Bronchial epithelial cell (primary cell): Measurements from ENCODE around the gene ZNF521. TPM values are rescaled to one million over a fixed set of nuclear protein-coding genes. Genes with fewer than 3 reads are reported as not detected.

Experiments used
- DNase-seq: peaks from one replicate; pipeline ENCODE4 v3.0.0-alpha.2; 2010; ENCODE audit warnings: low read depth
- FAIRE-seq: peaks from 2 replicates; lab custom pipeline; 2011; peaks lifted over from hg19 to GRCh38; lab: Jason Lieb, UNC
- H3K27me3 ChIP-seq: 2 replicates; pipeline ENCODE4 v1.5.1; 2011; ENCODE audit warnings: low read length; ENCODE audit not compliant: control insufficient read depth, insufficient read depth
- H3K36me3 ChIP-seq: 2 replicates; pipeline ENCODE4 v1.5.1; 2011; ENCODE audit warnings: low read length; ENCODE audit not compliant: control insufficient read depth, insufficient read depth
- H3K4me3 ChIP-seq: 2 replicates; pipeline ENCODE4 v1.5.1; 2011; ENCODE audit warnings: mild to moderate bottlenecking, low read depth, low read length, control low read depth
- total RNA-seq: library from RNA; depleted of rRNA; stranded (reverse); fragments of >200 nt; gene quantifications from 2 replicates; pipeline ENCODE4 v1.2.1, GENCODE V29; 2014
- TF ChIP-seq, protein P1 (sequence below): IDR thresholded peaks from 2 replicates; pipeline ENCODE4 v1.5.1; 2011; ENCODE audit warnings: mild to moderate bottlenecking, moderate library complexity, low read length, control low read depth, inconsistent platforms; ENCODE audit not compliant: insufficient read depth, severe bottlenecking

ZNF521 gene
- total RNA-seq, 1 donor from 2014 or later: 0.53 TPM

GRCh38 chr18:25113566-25113965 is 238.4 kb downstream of the ZNF521 start:
- Histone ChIP-seq H3K4me3 (no peak overlapping the region), H3K36me3 (no peaks in the 10 kb centered on the region), H3K27me3 (no peaks in the 10 kb centered on the region)
- FAIRE-seq (no peak), DNase-seq (no peak)
- TF ChIP-seq, protein P1, sequence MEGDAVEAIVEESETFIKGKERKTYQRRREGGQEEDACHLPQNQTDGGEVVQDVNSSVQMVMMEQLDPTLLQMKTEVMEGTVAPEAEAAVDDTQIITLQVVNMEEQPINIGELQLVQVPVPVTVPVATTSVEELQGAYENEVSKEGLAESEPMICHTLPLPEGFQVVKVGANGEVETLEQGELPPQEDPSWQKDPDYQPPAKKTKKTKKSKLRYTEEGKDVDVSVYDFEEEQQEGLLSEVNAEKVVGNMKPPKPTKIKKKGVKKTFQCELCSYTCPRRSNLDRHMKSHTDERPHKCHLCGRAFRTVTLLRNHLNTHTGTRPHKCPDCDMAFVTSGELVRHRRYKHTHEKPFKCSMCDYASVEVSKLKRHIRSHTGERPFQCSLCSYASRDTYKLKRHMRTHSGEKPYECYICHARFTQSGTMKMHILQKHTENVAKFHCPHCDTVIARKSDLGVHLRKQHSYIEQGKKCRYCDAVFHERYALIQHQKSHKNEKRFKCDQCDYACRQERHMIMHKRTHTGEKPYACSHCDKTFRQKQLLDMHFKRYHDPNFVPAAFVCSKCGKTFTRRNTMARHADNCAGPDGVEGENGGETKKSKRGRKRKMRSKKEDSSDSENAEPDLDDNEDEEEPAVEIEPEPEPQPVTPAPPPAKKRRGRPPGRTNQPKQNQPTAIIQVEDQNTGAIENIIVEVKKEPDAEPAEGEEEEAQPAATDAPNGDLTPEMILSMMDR: no peak

- FAIRE-seq: no peak
- no peak for DNase-seq
- H3K4me3 ChIP-seq: no peak overlapping the region
- TF ChIP-seq, protein P1: no peak
- H3K27me3 ChIP-seq: no peaks in the 10 kb centered on the region
- no peaks in the 10 kb centered on the region for H3K36me3 ChIP-seq
Measured at GRCh38 chr18:25112821-25113434, 239.0 kb downstream of the ZNF521 start.

DNA sequence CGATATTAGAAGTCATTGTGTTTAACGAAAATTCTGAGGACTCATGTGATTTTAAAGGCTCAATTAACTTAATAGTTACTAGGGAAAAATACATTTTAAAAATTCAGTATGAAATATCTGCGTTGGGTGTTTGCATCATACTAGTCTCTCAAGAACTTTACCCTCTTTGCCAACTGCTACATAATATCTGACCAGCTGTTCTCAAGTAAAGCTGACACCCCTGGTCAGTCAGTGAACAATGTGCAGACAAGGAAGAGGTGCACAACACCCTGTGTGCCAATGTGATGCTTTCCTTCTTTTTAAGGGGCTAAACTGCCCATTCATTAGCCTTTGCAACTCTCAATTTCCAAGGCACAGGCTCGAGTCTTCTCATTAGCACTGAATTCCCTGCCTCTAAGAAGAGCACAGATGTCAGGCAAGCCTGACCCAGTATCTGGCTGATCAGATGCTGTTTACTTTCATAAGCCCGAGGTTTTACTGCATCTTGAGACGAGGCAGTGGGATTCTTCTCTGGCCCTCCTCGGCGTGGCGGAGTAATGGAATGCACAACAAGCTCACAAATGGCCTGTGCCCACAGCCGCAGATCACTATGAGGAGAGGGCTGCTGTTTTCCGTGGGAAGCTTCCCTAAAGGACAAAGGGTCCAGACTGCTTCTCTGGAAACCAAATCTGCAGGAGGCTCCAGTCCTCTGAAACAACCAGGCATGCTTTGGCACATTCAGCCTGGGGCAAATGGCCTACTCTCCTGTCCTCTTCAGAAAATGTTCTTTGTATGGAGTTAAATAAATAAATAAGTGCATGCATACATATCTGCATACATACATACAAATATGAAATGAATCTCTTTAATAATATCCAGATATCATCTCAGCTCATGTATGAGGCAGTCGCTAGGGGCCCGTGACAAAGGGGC is 240.3 kb downstream of the ZNF521 start:
- Histone ChIP-seq H3K36me3 (no peaks in the 10 kb centered on the region), H3K27me3 (no peaks in the 10 kb centered on the region), H3K4me3 (no peak overlapping the region)
- no peak for FAIRE-seq
- TF ChIP-seq, protein P1: no peak
- no peak for DNase-seq

- DNase-seq (no peak), FAIRE-seq (no peak)
- TF ChIP-seq, protein P1: no peak
- no peaks in the 10 kb centered on the region for H3K27me3 ChIP-seq
- H3K4me3 ChIP-seq: no peak overlapping the region
- no peaks in the 10 kb centered on the region for H3K36me3 ChIP-seq
Measured at GRCh38 chr18:25109484-25109883, 242.5 kb downstream of the ZNF521 start.

GRCh38 chr18:25103468-25104155 is 248.4 kb downstream of the ZNF521 start:
- FAIRE-seq (no peak), DNase-seq (no peak)
- Histone ChIP-seq H3K4me3 (no peak overlapping the region), H3K36me3 (no peaks in the 10 kb centered on the region), H3K27me3 (no peaks in the 10 kb centered on the region)
- TF ChIP-seq, protein P1: no peak
